GM18517 (cell line): ENCODE measurements around the gene C5orf34.
"Not testable (repeated sequence)": the region's sequence is repeated elsewhere in the genome, so short reads cannot be mapped to it uniquely, and the experiment has no call there.

Experiments used
- ATAC-seq: cut with Tn5 transposase; IDR thresholded peaks from one replicate; pipeline ENCODE4 v1.9.1; 2021; ENCODE audit warnings: mild to moderate bottlenecking, moderate library complexity; ENCODE audit not compliant: unreplicated experiment

Gene C5orf34

DNA sequence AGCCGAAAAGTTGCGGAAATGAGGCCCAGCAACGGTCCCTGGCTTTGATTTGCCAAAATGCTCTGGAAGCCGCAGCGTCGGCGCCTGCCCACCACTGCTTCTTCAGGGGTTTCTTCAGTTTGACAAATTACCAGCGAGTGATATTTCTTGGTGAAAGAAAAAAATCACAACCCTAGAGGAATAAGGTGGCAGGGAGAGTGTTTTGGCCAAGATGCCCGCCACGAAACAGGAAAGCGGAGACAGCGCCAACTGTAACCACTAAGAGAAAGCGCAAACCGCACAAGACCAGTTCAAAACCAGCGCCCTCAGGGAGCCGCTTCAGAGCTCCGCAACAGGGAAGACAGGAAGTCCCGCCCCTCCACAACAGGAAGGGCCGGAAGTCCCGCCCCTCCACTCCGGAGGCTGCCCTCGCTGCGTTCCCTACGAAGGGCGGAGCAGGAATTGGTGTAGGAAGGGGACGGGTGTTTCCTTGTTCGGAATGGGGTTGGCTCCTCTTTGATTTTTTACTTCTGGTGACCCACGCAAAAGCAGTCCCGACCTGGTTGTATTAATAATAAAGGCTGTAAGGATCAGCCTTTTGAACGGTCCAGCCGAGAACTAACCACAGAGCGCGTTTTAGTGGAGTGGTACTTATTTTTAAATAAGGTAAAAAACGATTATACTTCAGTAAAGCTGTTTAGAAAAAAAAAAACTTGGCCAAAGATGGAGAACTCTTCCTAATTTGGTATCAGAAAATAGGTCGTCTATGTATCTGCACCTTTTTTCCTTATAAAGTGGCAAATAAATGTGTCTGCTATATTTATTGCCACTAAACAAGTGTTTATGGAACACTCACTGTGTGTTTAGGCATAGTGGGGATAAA is at the start of gene C5orf34:
C5orf34 (minus strand) TSS at position 333 of the 862 bp plus-strand sequence. CDS start 5,809 bp downstream, outside the sequence.
- ATAC-seq = peak; percentile 96

DNA sequence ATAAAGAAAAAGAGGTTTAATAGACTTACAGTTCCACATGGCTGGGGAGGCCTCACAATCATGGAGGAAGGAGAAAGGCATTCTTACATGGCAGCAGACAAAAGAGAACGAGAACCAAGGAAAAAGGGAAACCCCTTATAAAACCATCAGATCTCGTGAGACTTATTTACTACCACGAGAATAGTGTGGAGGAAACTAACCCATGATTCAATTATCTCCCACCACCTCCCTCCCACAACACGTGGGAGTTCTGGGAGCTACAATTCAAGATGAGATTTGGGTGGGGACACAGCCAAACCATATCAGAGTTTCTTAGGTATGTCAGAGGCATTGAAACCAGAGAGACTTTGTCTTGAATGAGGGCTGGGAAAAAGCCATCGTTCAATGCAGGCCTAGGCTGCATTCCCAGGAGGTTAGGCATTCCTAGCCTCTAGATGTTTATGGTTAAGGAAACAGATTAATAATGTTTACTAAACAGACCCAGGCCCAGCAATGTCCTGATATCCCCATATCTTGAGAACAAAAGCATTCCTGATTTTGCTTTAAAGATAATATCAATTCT is 49.4 kb upstream of the C5orf34 start:
- ATAC-seq = no peak

DNA sequence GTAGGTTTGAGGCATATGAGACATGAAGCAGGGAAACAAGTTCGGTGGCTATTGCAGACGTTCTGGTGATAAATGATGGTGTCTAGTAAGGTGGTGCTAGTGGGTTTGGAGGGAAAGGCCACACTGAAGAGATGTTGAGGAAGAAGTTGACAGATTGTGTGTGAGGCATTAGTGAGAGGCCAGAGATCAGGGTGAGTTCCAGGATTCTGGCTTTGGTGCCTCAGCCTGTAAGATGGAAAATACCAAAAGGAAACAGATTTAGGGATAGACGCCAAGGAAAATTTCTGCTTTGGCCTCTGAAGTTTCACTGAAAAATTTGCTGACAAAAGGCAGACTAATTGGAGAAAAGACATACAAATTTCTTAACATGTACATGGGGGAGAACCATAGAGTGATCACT is 48.4 kb upstream of the C5orf34 start:
- no peak for ATAC-seq

GRCh38 chr5:43561356-43561755 is 46.4 kb upstream of the C5orf34 start:
- no peak for ATAC-seq

DNA sequence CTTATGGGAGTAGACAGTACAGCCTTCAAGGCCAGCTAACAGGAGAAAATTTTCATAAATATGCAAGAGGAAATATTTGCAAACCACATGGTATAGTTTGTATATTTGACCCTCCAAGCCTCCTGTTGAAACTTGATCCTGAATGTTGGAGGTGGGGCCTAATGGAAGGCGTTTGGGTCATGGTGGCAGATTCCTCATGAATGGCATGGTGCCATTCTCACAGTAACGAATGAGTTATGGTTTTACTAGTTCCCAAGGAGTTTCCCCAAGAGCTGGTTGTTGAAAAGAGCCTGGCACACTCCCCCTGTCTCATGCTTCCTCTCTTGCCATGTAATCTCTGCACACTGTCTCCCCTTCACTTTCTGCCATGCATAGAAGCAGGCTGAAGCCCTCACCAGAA is 45.2 kb upstream of the C5orf34 start:
- no peak for ATAC-seq

DNA sequence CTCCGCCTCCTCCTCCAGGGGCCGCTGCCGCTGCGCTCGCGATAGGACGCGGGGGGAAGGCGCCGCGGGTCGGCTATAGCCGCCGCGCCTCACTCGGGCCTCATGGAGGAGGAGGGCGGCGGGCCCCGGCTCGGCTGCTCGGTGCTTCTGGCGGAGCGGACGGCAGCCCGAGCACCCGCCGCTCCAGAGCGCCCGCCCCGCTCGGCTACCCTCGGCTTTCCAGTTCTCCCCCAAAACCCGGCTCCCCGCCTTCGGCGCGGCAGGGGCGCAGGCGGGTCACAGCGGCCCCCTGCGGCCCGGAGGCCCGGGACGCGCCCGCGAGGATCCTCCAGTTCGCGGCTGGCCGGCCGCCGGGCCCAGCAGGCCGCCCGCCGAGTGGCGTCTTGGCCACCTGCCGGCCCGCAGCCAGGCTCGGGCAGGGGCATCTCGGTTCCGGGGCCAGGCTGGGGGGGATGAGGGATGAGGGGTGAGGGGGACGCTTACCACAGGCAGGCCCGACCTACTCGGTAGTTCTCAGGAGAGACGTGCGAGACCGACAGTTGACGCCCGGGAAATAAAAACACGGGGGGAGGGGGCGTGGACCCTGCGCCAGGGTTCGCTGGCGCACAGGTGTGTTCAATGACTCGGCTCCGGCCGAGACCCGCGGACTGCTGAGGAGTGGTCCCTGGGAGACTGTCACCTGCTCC is 42.1 kb upstream of the C5orf34 start, which contains the start of gene PAIP1:
PAIP1 (minus strand) TSS at position 221 of the 686 bp plus-strand sequence. CDS start 231 bp downstream, outside the sequence.
- ATAC-seq = peak; percentile 89

- not testable (repeated sequence) for ATAC-seq
Observed at GRCh38 chr5:43556607-43556856, 41.6 kb upstream of the C5orf34 start.

DNA sequence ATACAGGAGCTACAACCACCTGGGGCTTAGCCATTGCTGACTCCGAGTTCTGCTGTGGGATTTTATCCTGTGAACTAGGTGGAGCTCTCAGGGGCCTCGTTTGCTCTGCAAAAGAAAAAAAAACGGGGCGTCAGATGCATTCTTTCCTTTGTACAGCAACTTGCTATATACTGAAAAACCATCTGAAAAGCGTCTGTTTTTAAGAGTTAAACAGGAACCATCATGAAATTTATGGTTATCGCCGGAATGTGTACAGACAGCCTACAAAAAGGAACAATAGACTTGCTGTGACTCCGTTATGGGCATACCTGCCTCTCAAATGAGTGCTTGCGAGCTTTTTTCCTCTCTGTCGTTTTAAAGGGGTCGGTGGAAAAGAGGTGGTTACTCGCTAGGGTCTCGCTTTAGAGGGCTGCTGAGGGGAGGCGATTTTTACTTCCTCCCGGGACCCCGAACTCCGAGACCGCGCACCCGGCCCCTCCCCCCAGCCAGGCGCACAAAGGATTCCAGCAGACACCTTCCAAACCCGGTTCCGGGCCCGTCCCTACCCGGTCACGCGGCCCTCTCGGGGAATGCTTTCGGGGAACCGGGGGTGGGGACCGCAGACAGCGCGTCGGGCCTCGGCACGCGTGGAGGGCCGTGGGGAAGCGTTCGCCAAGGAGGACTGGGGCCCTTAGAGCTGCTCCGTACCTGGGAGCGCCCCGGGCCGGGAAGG is 41.1 kb upstream of the C5orf34 start:
- no peak for ATAC-seq

DNA sequence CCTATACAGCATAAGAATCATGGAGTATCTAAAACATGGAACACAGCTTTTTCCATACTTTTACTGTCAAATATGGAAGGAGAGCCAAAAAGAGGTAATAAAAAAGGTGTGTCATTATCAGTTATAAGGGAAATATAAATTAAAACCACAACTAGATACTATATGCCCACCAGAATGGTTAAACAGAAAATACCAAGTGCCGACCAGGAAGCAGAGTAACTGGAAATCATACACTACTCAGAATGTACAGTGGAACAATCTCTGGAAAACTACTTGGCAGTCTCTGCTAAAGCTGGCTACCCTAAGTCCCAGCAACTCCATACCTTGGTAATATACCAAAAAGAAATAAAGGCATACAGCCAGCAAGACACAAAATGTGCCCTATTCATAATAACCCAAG is 39.5 kb upstream of the C5orf34 start:
- ATAC-seq = no peak

- ATAC-seq = no peak
Observed at GRCh38 chr5:43553381-43553780, 38.4 kb upstream of the C5orf34 start.

GRCh38 chr5:43551731-43552130 is 36.8 kb upstream of the C5orf34 start:
- ATAC-seq = no peak

- ATAC-seq = not testable (repeated sequence)
Observed at GRCh38 chr5:43549272-43549671, 34.3 kb upstream of the C5orf34 start.

- ATAC-seq = no peak
Observed at GRCh38 chr5:43548358-43548757, 33.4 kb upstream of the C5orf34 start.

- no peak for ATAC-seq
Observed at GRCh38 chr5:43547532-43547931, 32.6 kb upstream of the C5orf34 start.

DNA sequence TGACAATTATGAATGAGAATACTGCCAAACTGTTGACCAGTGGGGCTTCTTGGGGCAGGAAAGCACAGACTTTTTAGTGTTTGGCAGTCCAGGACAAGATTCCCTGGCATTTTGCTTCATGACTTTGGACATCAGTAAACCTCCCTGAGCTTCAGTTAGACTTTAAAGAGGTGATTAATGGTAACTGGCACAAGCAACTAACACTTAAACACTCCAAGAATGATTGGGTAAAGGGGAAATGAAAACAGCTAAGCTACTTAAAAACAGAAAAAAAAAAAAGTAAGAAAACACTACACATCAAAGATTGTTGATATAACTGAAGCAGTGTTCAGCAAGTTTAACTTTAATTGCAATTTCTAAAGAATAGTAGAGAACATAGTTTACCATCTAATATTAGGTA is 28.5 kb upstream of the C5orf34 start:
- ATAC-seq = no peak

- no peak for ATAC-seq
Observed at GRCh38 chr5:43540746-43541145, 25.8 kb upstream of the C5orf34 start.

DNA sequence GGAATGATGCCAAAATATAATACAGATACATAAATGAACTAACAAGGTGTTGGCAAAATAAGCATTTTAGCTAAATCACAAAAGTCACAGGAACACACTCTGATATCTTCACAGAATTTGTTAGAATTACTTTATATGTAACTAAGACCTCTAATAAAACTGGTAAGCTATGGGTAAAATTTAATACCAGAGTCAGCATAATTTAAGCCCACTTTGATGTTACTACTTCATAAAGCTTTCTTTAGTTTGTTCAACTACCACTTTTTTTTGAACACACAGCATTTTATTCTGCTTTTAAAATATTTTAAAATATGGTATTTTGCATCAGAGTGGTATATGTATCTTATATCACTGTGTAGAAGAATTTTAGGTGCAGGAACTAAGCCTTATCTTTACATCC is 22.0 kb upstream of the C5orf34 start:
- no peak for ATAC-seq

- ATAC-seq = no peak
Observed at GRCh38 chr5:43533646-43534045, 18.7 kb upstream of the C5orf34 start.

DNA sequence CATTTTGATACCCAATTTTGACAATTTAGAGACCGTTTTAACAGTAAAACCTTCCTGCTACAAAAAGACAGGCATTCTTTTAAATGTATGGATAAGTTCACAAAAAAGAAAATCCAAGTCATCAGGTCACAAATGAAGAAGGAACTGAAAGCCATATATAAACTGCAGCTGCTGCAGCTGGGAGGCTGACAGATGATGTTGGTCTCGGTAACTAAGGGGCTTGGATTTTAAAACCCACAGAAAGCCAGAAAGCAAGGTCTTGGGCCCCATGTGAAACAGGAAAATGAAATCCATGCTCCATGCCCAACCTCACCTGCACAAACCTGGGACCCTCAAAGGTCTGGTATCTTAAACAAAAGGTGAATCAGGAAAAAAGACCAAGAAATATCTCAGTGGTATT is 15.7 kb upstream of the C5orf34 start:
- no peak for ATAC-seq

GRCh38 chr5:43523662-43524072 is 8.7 kb upstream of the C5orf34 start:
- no peak for ATAC-seq

DNA sequence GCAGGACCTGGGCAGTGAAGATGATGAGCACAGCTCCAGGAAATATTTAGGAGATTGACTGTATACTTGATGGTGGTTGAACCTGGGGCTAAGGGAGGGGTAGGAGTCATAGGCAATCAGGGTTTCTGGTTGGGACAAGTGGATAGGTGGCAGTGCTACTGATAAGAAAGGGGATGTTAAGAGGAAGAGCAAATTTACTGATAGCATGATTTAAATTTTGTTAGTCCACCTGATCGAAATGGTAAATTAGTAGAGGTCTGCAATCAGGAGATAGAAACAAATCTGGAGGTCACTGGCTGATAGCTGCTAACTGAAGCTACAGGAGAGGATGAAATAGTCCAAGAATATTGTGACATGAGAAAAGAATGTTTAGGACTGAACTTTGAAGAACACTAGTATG is 5.7 kb upstream of the C5orf34 start:
- ATAC-seq = no peak
